Erythroblast (primary cell): ENCODE measurements around the gene PVR.

Experiments
- GATA1 ChIP-seq: IDR thresholded peaks from 2 replicates; pipeline ENCODE4 v1.6.1; 2011; ENCODE audit warnings: low read depth, mild to moderate bottlenecking, control low read depth, low read length, moderate library complexity
- POLR2A ChIP-seq: IDR thresholded peaks from 2 replicates; pipeline ENCODE4 v1.6.1; 2011; ENCODE audit warnings: mild to moderate bottlenecking, low read length

- TF ChIP-seq POLR2A (no peak), GATA1 (no peak)
Observed at GRCh38 chr19:44668985-44669764, 25.5 kb downstream of the PVR start.
